Thyroid gland (tissue), 4 donors: ENCODE data around the gene ALCAM. TPM values are rescaled to one million over a fixed set of nuclear protein-coding genes. Genes with fewer than 3 reads are reported as not detected.
A peak's percentile ranks its signal among the peaks of the same experiment; 100 is the strongest.

Experiments used
- DNase-seq, 2 donors: peaks; one replicate each; pipeline ENCODE4 v3.0.0-alpha.2; 2019
- H3K27ac ChIP-seq, 3 donors: fragments of 200-600 bp; sonication (generic); 1 replicate in 2 of 3; 2 replicates in 1 of 3; pipeline ENCODE4 v1.5.1; 2016 to 2019; ENCODE audit warnings: mild to moderate bottlenecking in 1 of 3, moderate library complexity in 1 of 3
- H3K27me3 ChIP-seq: fragments of 200-600 bp; sonication (generic); one replicate; pipeline ENCODE4 v1.5.1; 2019
- H3K36me3 ChIP-seq, 2 donors: fragments of 200-600 bp; sonication (generic); one replicate each; pipeline ENCODE4 v1.5.1; 2016 to 2019
- H3K4me1 ChIP-seq, 2 donors: fragments of 200-600 bp; sonication (generic); one replicate each; pipeline ENCODE4 v1.5.1; 2017 to 2019
- H3K4me3 ChIP-seq, 3 donors: fragments of 200-600 bp; sonication (generic); replicated peaks in 1 of 3; 1 replicate in 2 of 3; 2 replicates in 1 of 3; pipeline ENCODE4 v1.5.1; 2016; ENCODE audit warnings: mild to moderate bottlenecking in 1 of 3
- H3K9me3 ChIP-seq: fragments of 200-600 bp; sonication (generic); one replicate; pipeline ENCODE4 v1.5.1; 2017
- POLR2A ChIP-seq, 2 donors: fragments of 450-650 bp; IDR thresholded peaks; one replicate each; pipeline ENCODE4 v1.6.1; 2017; ENCODE audit warnings: antibody characterized with exemption in 2 of 2, mild to moderate bottlenecking in 2 of 2, moderate library complexity in 1 of 2
- WGBS, 2 donors: methylation state at CpG; one replicate each; pipeline ENCODE4 v1.1.5; 2017; 5-methylcytosine and 5-hydroxymethylcytosine counted together
- intact Hi-C: fragments of 100-400 bp; cut with DNase I; formaldehyde crosslinking; loops from one replicate; pipeline ENCODE4 v1.15.1; 2023
- total RNA-seq, 4 donors: library from RNA; depleted of rRNA; stranded (reverse); fragments of >200 nt; gene quantifications; one replicate each; pipeline ENCODE4 v1.2.3, GENCODE V29; 2016
- TF ChIP-seq, protein P1 (sequence below), 6 experiments: fragments of 200-600 bp in 3 of 6; fragments of 450-650 bp in 3 of 6; sonication (generic) in 3 of 6; IDR thresholded peaks; one replicate each; pipeline ENCODE4 v1.5.1; 2016 to 2019; ENCODE audit warnings: antibody characterized with exemption in 6 of 6, mild to moderate bottlenecking in 2 of 6, inconsistent platforms in 1 of 6, moderate library complexity in 1 of 6

ALCAM gene
- total RNA-seq, 4 donors from 2014 or later = 86.5 to 129 (median 108) TPM

DNA sequence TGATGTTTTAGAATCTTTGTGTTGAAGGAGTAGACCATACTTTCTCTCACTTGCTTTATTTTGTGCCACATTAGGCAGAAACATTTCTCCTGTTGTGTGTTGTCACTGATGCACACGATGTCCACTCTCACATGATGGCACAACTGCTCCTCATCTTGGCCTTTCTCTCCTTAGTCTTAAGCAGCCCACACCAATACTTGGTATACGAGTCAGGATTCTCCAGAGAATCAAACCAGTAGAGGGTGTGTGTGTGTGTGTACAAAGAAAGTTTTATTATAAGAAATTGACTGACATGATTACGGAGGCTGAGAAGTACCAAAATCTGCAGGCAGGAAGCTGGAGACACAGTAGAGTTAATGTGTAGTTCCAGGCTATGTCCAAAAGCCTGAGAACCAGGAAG lies 187.1 kb downstream of the ALCAM start:
- H3K36me3 ChIP-seq = peaks cover 3 to 4% of the 10 kb centered on the region in 2 donors
- no peaks in the 10 kb centered on the region for H3K9me3 ChIP-seq
- H3K27ac ChIP-seq = no peak overlapping the region
- TF ChIP-seq POLR2A (IDR thresholded peaks at IDR 0.05) = no peak
- TF ChIP-seq, protein P1, sequence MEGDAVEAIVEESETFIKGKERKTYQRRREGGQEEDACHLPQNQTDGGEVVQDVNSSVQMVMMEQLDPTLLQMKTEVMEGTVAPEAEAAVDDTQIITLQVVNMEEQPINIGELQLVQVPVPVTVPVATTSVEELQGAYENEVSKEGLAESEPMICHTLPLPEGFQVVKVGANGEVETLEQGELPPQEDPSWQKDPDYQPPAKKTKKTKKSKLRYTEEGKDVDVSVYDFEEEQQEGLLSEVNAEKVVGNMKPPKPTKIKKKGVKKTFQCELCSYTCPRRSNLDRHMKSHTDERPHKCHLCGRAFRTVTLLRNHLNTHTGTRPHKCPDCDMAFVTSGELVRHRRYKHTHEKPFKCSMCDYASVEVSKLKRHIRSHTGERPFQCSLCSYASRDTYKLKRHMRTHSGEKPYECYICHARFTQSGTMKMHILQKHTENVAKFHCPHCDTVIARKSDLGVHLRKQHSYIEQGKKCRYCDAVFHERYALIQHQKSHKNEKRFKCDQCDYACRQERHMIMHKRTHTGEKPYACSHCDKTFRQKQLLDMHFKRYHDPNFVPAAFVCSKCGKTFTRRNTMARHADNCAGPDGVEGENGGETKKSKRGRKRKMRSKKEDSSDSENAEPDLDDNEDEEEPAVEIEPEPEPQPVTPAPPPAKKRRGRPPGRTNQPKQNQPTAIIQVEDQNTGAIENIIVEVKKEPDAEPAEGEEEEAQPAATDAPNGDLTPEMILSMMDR (IDR thresholded peaks at IDR 0.05) = no peak
- H3K4me3 ChIP-seq = no peak overlapping the region
- no peak for DNase-seq
- intact Hi-C loops = no loop called here
- no peaks in the 10 kb centered on the region for H3K4me1 ChIP-seq
- 97 to 98% methylated on average over 3 of the region's 3 CpGs for WGBS, 2 donors
- H3K27me3 ChIP-seq = no peaks in the 10 kb centered on the region

GRCh38 chr3:105555206-105555605 lies 188.5 kb downstream of the ALCAM start:
- Histone ChIP-seq H3K4me3 (no peak overlapping the region), H3K4me1 (no peaks in the 10 kb centered on the region), H3K9me3 (no peaks in the 10 kb centered on the region), H3K27me3 (no peaks in the 10 kb centered on the region), H3K36me3 (peaks cover 3 to 4% of the 10 kb centered on the region in 2 donors), H3K27ac (no peak overlapping the region)
- no peak for TF ChIP-seq POLR2A (IDR thresholded peaks at IDR 0.05)
- TF ChIP-seq, protein P1 (IDR thresholded peaks at IDR 0.05) = no peak
- 89 to 90% methylated on average over 2 of the region's 2 CpGs for WGBS, 2 donors
- no peak for DNase-seq
- intact Hi-C loops = no loop called here

GRCh38 chr3:105559856-105560255 lies 193.1 kb downstream of the ALCAM start:
- Histone ChIP-seq H3K36me3 (no peaks in the 10 kb centered on the region), H3K9me3 (no peaks in the 10 kb centered on the region), H3K27me3 (no peaks in the 10 kb centered on the region), H3K27ac (no peak overlapping the region), H3K4me1 (no peaks in the 10 kb centered on the region), H3K4me3 (no peak overlapping the region)
- no peak for DNase-seq
- intact Hi-C loops = no loop called here
- no peak for TF ChIP-seq POLR2A (IDR thresholded peaks at IDR 0.05)
- TF ChIP-seq, protein P1 (IDR thresholded peaks at IDR 0.05) = no peak
- 81 to 94% methylated on average over 1 of the region's 1 CpG for WGBS, 2 donors

DNA sequence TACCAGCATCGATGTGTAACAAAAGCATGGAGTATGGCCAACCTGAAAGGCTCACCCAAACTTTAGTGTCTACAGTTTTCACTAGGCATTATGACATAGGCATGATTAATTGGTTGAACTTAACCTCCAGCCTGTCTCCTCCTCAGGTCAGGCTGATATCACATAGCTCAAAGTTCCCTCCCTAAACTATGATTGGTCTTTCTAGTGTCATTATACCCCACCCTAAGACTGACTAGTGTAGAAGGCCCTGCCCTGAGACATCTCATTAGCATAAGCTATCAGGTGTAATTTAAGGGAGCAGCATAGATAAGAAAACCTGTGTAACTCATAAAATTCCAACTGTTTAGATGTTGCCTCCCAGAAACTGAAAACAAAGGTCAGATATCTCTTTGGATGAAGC lies 195.2 kb downstream of the ALCAM start:
- Histone ChIP-seq H3K27me3 (no peaks in the 10 kb centered on the region), H3K4me3 (no peak overlapping the region), H3K9me3 (no peaks in the 10 kb centered on the region), H3K4me1 (no peaks in the 10 kb centered on the region), H3K27ac (no peak overlapping the region), H3K36me3 (no peaks in the 10 kb centered on the region)
- TF ChIP-seq POLR2A (IDR thresholded peaks at IDR 0.05) = no peak
- TF ChIP-seq, protein P1 (IDR thresholded peaks at IDR 0.05) = no peak
- intact Hi-C loops = no loop called here
- WGBS, 2 donors = 94 to 95% methylated on average over 1 of the region's 1 CpG
- no peak for DNase-seq

DNA sequence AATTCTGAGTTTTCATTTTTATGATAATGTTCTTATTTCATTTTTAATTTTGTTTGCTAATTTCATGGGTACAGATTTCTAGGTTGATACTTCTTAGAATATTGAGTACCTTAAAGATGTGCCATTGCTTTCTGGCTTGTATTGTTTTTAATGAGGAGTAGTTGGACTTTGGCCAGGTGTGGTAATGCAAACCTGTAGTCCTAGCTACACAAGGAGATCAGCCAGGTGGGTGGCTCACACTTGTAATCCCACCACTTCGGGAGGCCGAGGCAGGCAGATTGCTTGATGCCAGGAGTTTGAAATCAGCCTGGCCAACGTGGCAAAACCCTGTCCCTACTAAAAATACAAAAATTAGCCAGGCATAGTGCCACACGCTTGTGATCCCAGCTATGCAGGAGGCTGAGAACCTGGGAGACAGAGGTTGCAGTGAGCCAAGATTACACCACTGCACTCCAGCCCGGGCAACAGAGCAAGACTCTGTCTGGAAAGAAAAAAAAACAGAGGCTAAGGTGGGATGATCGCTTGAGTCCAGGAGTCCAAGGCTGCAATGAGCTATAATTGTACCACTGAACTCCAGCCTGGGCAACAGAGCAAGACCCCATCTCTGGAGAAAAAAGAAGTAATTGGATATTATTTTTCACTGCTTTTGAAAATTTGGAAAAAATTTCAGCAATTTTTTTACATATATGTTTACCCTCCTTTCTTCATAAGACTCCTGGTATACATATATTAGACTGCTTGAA lies 198.0 kb downstream of the ALCAM start:
- peak overlapping the region in 2 of 3 donors; percentile 36 for H3K27ac ChIP-seq
- peak; percentile 28 to 70 for DNase-seq
- no peaks in the 10 kb centered on the region for H3K4me1 ChIP-seq
- no peak overlapping the region for H3K4me3 ChIP-seq
- TF ChIP-seq POLR2A (IDR thresholded peaks at IDR 0.05) = no peak
- TF ChIP-seq, protein P1 (IDR thresholded peaks at IDR 0.05) = no peak
- H3K36me3 ChIP-seq = no peaks in the 10 kb centered on the region
- no peaks in the 10 kb centered on the region for H3K9me3 ChIP-seq
- no peaks in the 10 kb centered on the region for H3K27me3 ChIP-seq
- WGBS, 2 donors = 47% methylated on average over 6 of the region's 6 CpGs
- intact Hi-C loops = no loop called here
